HCT116 (cell line): Measurements from ENCODE around the gene UQCRQ.

Source experiments
- CTCF ChIP-seq, 3 experiments: fragments of 200-600 bp in 1 of 3; sonication (generic) in 1 of 3; IDR thresholded peaks in 2 of 3; conservative IDR thresholded peaks in 1 of 3; 2 replicates each; pipeline ENCODE4 v1.5.1; 2012 to 2017; ENCODE audit warnings: low read depth in 2 of 3, low read length in 2 of 3, antibody characterized with exemption in 1 of 3, borderline replicate concordance in 1 of 3, control low read depth in 1 of 3, mild to moderate bottlenecking in 1 of 3, mixed read lengths in 1 of 3, mixed run types in 1 of 3, moderate library complexity in 1 of 3; ENCODE audit not compliant: insufficient read depth in 1 of 3
- EGR1 ChIP-seq: IDR thresholded peaks from 2 replicates; pipeline ENCODE4 v1.6.1; 2012; ENCODE audit warnings: low read depth
- EZH2phosphoT487 ChIP-seq: fragments of 200-600 bp; IDR thresholded peaks from 2 replicates; pipeline ENCODE4 v1.6.1; 2018; ENCODE audit warnings: antibody characterized with exemption, borderline replicate concordance
- JUND ChIP-seq: IDR thresholded peaks from 2 replicates; pipeline ENCODE4 v1.6.1; 2012
- POLR2A ChIP-seq: IDR thresholded peaks from 2 replicates; pipeline ENCODE4 v1.7.0; 2011; ENCODE audit warnings: borderline replicate concordance; ENCODE audit not compliant: insufficient read depth, insufficient read length; ENCODE audit errors: extremely low read depth
- RAD21 ChIP-seq: IDR thresholded peaks from 2 replicates; pipeline ENCODE4 v1.6.1; 2012; ENCODE audit warnings: low read depth, mild to moderate bottlenecking

- no peak for TF ChIP-seq JUND
- TF ChIP-seq CTCF (IDR thresholded peaks at IDR 0.05 in 2 of 3, conservative IDR thresholded peaks at IDR 0.05 in 1 of 3; ENCODE audit: borderline replicate concordance in 1 of 3, insufficient read depth in 1 of 3, low read depth in 2 of 3, low read length in 2 of 3): no peak
- TF ChIP-seq EGR1: no peak
- no peak for TF ChIP-seq POLR2A
- TF ChIP-seq RAD21: no peak
- TF ChIP-seq EZH2phosphoT487: no peak
Observed at GRCh38 chr5:132817011-132817410, 49.4 kb upstream of the UQCRQ start.
